SU-DHL-6 (cell line): Measurements from ENCODE around the gene GXYLT1.

ENCODE experiments used
- EZH2phosphoT487 ChIP-seq: fragments of 200-600 bp; sonication (generic), shearing (Covaris generic); conservative IDR thresholded peaks from 2 replicates; pipeline ENCODE4 v1.6.1; 2018; ENCODE audit warnings: mild to moderate bottlenecking, antibody characterized with exemption, low read length, moderate library complexity, mixed read lengths
- TF ChIP-seq, protein P1 (sequence below): fragments of 200-600 bp; sonication (generic); IDR thresholded peaks from one replicate; pipeline ENCODE4 v1.5.1; 2017; ENCODE audit warnings: antibody characterized with exemption, mild to moderate bottlenecking, low read length, moderate library complexity; ENCODE audit not compliant: insufficient read depth, poor library complexity, severe bottlenecking

DNA sequence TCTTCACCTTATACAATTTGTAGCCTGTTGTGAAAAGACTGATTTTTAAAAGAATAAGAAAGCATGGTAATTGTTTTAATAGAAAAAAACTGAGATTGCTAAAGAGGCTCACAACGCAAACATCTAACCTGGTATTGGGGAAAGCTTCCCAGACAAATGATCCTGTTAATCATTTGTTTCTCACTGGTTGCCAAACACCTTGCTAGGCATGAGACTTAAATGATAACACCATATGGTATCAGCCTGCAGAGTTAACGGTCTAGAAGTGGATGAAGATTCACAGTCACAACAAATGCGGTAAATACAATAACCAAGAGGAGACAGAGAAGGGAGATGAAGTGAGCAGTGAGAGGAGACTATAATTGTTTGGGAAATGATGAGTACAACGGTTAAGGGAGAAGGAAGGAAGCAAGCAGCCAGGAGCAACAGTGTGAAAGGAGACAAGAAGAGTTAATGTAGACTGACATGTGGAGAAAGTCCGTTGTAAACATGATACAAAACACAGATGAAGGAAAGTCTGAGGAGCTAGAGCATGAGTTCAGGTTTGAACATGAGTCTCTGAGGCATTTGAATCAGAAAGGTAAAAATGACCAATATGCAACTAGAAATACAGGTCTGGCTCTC lies 19.8 kb downstream of the GXYLT1 start:
- TF ChIP-seq, protein P1, sequence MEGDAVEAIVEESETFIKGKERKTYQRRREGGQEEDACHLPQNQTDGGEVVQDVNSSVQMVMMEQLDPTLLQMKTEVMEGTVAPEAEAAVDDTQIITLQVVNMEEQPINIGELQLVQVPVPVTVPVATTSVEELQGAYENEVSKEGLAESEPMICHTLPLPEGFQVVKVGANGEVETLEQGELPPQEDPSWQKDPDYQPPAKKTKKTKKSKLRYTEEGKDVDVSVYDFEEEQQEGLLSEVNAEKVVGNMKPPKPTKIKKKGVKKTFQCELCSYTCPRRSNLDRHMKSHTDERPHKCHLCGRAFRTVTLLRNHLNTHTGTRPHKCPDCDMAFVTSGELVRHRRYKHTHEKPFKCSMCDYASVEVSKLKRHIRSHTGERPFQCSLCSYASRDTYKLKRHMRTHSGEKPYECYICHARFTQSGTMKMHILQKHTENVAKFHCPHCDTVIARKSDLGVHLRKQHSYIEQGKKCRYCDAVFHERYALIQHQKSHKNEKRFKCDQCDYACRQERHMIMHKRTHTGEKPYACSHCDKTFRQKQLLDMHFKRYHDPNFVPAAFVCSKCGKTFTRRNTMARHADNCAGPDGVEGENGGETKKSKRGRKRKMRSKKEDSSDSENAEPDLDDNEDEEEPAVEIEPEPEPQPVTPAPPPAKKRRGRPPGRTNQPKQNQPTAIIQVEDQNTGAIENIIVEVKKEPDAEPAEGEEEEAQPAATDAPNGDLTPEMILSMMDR: no peak
- no peak for TF ChIP-seq EZH2phosphoT487
